ENCODE results near the gene SUMO4. TPM values are rescaled to one million over a fixed set of nuclear protein-coding genes. Genes with fewer than 3 reads are reported as not detected.

SUMO4 gene
- total RNA-seq (under 1 TPM; 0.51 to 0.78 (median 0.62) TPM), polyA plus RNA-seq (0.32 TPM)
- long read RNA-seq, donor 1: 0 reads
- long read RNA-seq, donor 2: 0 reads
- long read RNA-seq, donor 3: 0 reads
- long read RNA-seq, donor 4: 0 reads

- Histone ChIP-seq H3K4me1 (ENCODE audit: control insufficient read depth, insufficient read depth, low read length) (no peaks in the 10 kb centered on the region), H3K27ac (ENCODE audit: low read length) (no peak within 1 kb of the TSS), H3K9me3 (ENCODE audit: control insufficient read depth, low read length) (no peaks in the 10 kb centered on the region), H3K4me3 (ENCODE audit: low read length) (no peak within 1 kb of the TSS), H3K27me3 (ENCODE audit: control insufficient read depth, insufficient read depth) (no peaks in the 10 kb centered on the region)
- no peak for DNase-seq
- no peak for ATAC-seq
- whole genome bisulfite sequencing: 98% methylated on average over 11 of the region's 11 CpGs
- intact Hi-C loops (cut with DNase I): no loop called here
Observed at GRCh38 chr6:149400050-149400449, at the start of gene SUMO4. TSS of gene SUMO4 (plus strand) at chr6:149400262. CDS start at chr6:149400392, 130 bp downstream.

- 96% methylated on average over 2 of the region's 2 CpGs for WGBS
- ATAC-seq: no peak
- no peak overlapping the region for H3K27ac ChIP-seq (ENCODE audit: low read length)
- no peaks in the 10 kb centered on the region for H3K4me1 ChIP-seq (ENCODE audit: control insufficient read depth, insufficient read depth, low read length)
- intact Hi-C loops (cut with DNase I): no loop called here
- no peak for DNase-seq
- H3K9me3 ChIP-seq (ENCODE audit: control insufficient read depth, low read length): no peaks in the 10 kb centered on the region
- no peak overlapping the region for H3K4me3 ChIP-seq (ENCODE audit: low read length)
- no peaks in the 10 kb centered on the region for H3K27me3 ChIP-seq (ENCODE audit: control insufficient read depth, insufficient read depth)
Observed at GRCh38 chr6:149354009-149354408, 46.1 kb upstream of the SUMO4 start.

- Histone ChIP-seq H3K4me3 (ENCODE audit: low read length) (no peak overlapping the region), H3K27ac (ENCODE audit: low read length) (no peak overlapping the region), H3K4me1 (ENCODE audit: control insufficient read depth, insufficient read depth, low read length) (peaks cover 3% of the 10 kb centered on the region), H3K27me3 (ENCODE audit: control insufficient read depth, insufficient read depth) (no peaks in the 10 kb centered on the region), H3K9me3 (ENCODE audit: control insufficient read depth, low read length) (no peaks in the 10 kb centered on the region)
- DNase-seq (no peak), ATAC-seq (no peak)
- intact Hi-C loops (cut with DNase I): no loop called here
- WGBS: 87% methylated on average over 6 of the region's 6 CpGs
Observed at GRCh38 chr6:149356081-149356750, 43.8 kb upstream of the SUMO4 start.

- no peak overlapping the region for H3K4me3 ChIP-seq (ENCODE audit: low read length)
- DNase-seq (no peak), ATAC-seq (no peak)
- WGBS: 91% methylated on average over 17 of the region's 17 CpGs
- no peaks in the 10 kb centered on the region for H3K9me3 ChIP-seq (ENCODE audit: control insufficient read depth, low read length)
- H3K4me1 ChIP-seq (ENCODE audit: control insufficient read depth, insufficient read depth, low read length): peaks cover 3% of the 10 kb centered on the region
- no peak overlapping the region for H3K27ac ChIP-seq (ENCODE audit: low read length)
- H3K27me3 ChIP-seq (ENCODE audit: control insufficient read depth, insufficient read depth): no peaks in the 10 kb centered on the region
- intact Hi-C loops (cut with DNase I): no loop called here
Observed at GRCh38 chr6:149357726-149358538, 42.1 kb upstream of the SUMO4 start.

GRCh38 chr6:149359440-149359839 lies 40.6 kb upstream of the SUMO4 start:
- no peak overlapping the region for H3K4me3 ChIP-seq (ENCODE audit: low read length)
- intact Hi-C loops (cut with DNase I): no loop called here
- ATAC-seq: no peak
- no peaks in the 10 kb centered on the region for H3K9me3 ChIP-seq (ENCODE audit: control insufficient read depth, low read length)
- no peaks in the 10 kb centered on the region for H3K27me3 ChIP-seq (ENCODE audit: control insufficient read depth, insufficient read depth)
- no peak overlapping the region for H3K27ac ChIP-seq (ENCODE audit: low read length)
- no peak for DNase-seq
- peaks cover 3% of the 10 kb centered on the region for H3K4me1 ChIP-seq (ENCODE audit: control insufficient read depth, insufficient read depth, low read length)

- Histone ChIP-seq H3K4me1 (ENCODE audit: control insufficient read depth, insufficient read depth, low read length) (peaks cover 3% of the 10 kb centered on the region), H3K4me3 (ENCODE audit: low read length) (no peak overlapping the region)
- ATAC-seq: no peak
Observed at GRCh38 chr6:149360536-149360935, 39.5 kb upstream of the SUMO4 start.

GRCh38 chr6:149362289-149362688 lies 37.8 kb upstream of the SUMO4 start:
- intact Hi-C loops (cut with DNase I): no loop called here
- H3K27me3 ChIP-seq (ENCODE audit: control insufficient read depth, insufficient read depth): no peaks in the 10 kb centered on the region
- ATAC-seq (no peak), DNase-seq (no peak)
- no peak overlapping the region for H3K27ac ChIP-seq (ENCODE audit: low read length)
- H3K4me3 ChIP-seq (ENCODE audit: low read length): no peak overlapping the region
- no peaks in the 10 kb centered on the region for H3K9me3 ChIP-seq (ENCODE audit: control insufficient read depth, low read length)
- H3K4me1 ChIP-seq (ENCODE audit: control insufficient read depth, insufficient read depth, low read length): peaks cover 3% of the 10 kb centered on the region
- WGBS: 95% methylated on average over 5 of the region's 5 CpGs

More at GRCh38 chr6:149360536-149360935, 39.5 kb upstream of the SUMO4 start:
- no peaks in the 10 kb centered on the region for H3K9me3 ChIP-seq (ENCODE audit: control insufficient read depth, low read length)
- no peak overlapping the region for H3K27ac ChIP-seq (ENCODE audit: low read length)
- intact Hi-C loops (cut with DNase I): no loop called here
- DNase-seq: no peak
- 94% methylated on average over 3 of the region's 3 CpGs for WGBS
- no peaks in the 10 kb centered on the region for H3K27me3 ChIP-seq (ENCODE audit: control insufficient read depth, insufficient read depth)

GRCh38 chr6:149363154-149363553 lies 36.9 kb upstream of the SUMO4 start:
- no peak for ATAC-seq
- H3K27ac ChIP-seq (ENCODE audit: low read length): no peak overlapping the region
- WGBS: 100% methylated on average over 1 of the region's 1 CpG

GRCh38 chr6:149364557-149364956 lies 35.5 kb upstream of the SUMO4 start:
- no peak for DNase-seq
- Histone ChIP-seq H3K4me3 (ENCODE audit: low read length) (no peak overlapping the region), H3K4me1 (ENCODE audit: control insufficient read depth, insufficient read depth, low read length) (peaks cover 3% of the 10 kb centered on the region), H3K9me3 (ENCODE audit: control insufficient read depth, low read length) (no peaks in the 10 kb centered on the region), H3K27ac (ENCODE audit: low read length) (no peak overlapping the region), H3K27me3 (ENCODE audit: control insufficient read depth, insufficient read depth) (no peaks in the 10 kb centered on the region)
- no peak for ATAC-seq
- intact Hi-C loops (cut with DNase I): no loop called here
- WGBS: 38% methylated on average over 2 of the region's 2 CpGs

More at GRCh38 chr6:149363154-149363553, 36.9 kb upstream of the SUMO4 start:
- intact Hi-C loops (cut with DNase I): no loop called here
- Histone ChIP-seq H3K9me3 (ENCODE audit: control insufficient read depth, low read length) (no peaks in the 10 kb centered on the region), H3K27me3 (ENCODE audit: control insufficient read depth, insufficient read depth) (no peaks in the 10 kb centered on the region), H3K4me3 (ENCODE audit: low read length) (no peak overlapping the region), H3K4me1 (ENCODE audit: control insufficient read depth, insufficient read depth, low read length) (peaks cover 3% of the 10 kb centered on the region)
- DNase-seq: no peak

- Histone ChIP-seq H3K4me1 (ENCODE audit: control insufficient read depth, insufficient read depth, low read length) (peaks cover 2% of the 10 kb centered on the region), H3K27ac (ENCODE audit: low read length) (no peak overlapping the region), H3K9me3 (ENCODE audit: control insufficient read depth, low read length) (no peaks in the 10 kb centered on the region), H3K4me3 (ENCODE audit: low read length) (no peak overlapping the region), H3K27me3 (ENCODE audit: control insufficient read depth, insufficient read depth) (no peaks in the 10 kb centered on the region)
- intact Hi-C loops (cut with DNase I): no loop called here
- DNase-seq (no peak), ATAC-seq (no peak)
Observed at GRCh38 chr6:149365197-149365596, 34.9 kb upstream of the SUMO4 start.

- DNase-seq (no peak), ATAC-seq (no peak)
- H3K4me1 ChIP-seq (ENCODE audit: control insufficient read depth, insufficient read depth, low read length): no peaks in the 10 kb centered on the region
- whole genome bisulfite sequencing: 66% methylated on average over 4 of the region's 4 CpGs
- H3K27me3 ChIP-seq (ENCODE audit: control insufficient read depth, insufficient read depth): no peaks in the 10 kb centered on the region
- intact Hi-C loops (cut with DNase I): no loop called here
- no peaks in the 10 kb centered on the region for H3K9me3 ChIP-seq (ENCODE audit: control insufficient read depth, low read length)
- no peak overlapping the region for H3K27ac ChIP-seq (ENCODE audit: low read length)
- H3K4me3 ChIP-seq (ENCODE audit: low read length): no peak overlapping the region
Observed at GRCh38 chr6:149366267-149366921, 33.7 kb upstream of the SUMO4 start.
